Suppressor macrophage (primary cell): ENCODE results near the gene TMCC3.

ENCODE experiments used
- DNase-seq, 4 experiments: peaks; one replicate each; pipeline ENCODE4 v3.0.0-alpha.2; 2020 to 2022

The TMCC3 gene

GRCh38 chr12:94525951-94526350, 124.4 kb downstream of the TMCC3 start:
- DNase-seq = peak in 3 of 4 experiments; percentile 9 to 44 (median 24)
